HTERT RPE-1 (cell line): ENCODE results near the gene ZNF214.
"Not testable (repeated sequence)": the region's sequence is repeated elsewhere in the genome, so short reads cannot be mapped to it uniquely, and the experiment has no call there.

Experiments
- in situ Hi-C: fragments of 300-500 bp; cut with MboI; formaldehyde crosslinking; loops from 4 replicates; pipeline ENCODE4 v1.14.3; 2020; ENCODE audit warnings: low sequenced_read_pairs

The ZNF214 gene

DNA sequence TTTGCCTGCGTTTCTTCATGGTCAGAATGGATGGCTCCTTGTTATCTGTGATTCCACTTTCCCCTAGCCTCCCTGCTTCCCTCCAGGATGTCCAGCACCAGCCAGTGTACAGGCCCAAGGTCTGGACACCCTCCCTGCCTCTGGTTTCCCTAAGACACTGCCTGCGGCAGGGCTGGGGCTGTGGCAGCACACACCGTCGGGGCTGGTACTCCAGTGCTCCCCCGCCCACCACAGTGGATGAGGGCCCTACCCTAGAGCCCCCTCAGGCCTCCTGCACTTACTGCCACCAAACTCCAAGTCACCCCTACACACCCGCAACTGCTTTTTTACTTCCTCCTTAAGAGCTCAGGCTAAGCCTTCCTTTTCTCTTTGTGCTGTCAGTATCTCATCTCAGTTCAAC is 28.9 kb downstream of the ZNF214 start:
- in situ Hi-C loops, result no loop called here

DNA sequence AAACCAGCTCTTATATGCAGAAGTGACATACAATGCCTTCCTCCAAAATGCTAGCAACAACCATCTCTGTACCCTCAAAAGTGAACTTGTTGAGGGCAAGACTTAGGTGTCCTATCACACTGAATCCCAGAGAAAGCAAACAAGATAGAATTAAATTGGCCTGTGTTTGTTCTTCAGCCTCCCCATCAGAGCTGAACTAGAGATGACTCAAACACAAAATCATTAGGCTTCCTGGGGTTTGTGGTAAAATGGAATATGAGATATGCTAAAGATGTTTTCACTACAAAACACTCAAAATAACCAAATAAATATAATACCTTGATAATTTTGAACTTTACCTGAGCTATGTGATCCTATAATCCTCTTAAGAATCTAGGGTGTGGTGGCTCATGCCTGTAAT is 31.6 kb downstream of the ZNF214 start:
- in situ Hi-C loops, result no loop called here

DNA sequence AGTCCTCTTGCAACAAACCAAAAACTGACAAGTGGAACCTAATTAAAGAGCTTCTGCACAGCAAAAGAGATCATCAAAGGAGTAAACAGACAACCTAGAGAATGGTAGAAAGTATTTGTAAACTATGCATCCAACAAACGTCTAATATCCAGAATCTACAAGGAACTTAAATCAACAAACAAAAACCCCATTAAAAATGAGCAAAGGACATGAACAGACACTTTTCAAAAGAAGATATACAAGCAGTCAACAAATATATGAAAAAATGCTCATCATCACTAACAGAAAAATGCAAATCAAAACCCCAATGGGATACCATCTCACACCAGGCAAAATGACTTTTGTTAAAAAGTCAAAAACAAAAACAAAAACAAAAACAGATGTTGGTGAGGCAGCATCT is 33.7 kb downstream of the ZNF214 start:
- in situ Hi-C loops, result no loop called here

DNA sequence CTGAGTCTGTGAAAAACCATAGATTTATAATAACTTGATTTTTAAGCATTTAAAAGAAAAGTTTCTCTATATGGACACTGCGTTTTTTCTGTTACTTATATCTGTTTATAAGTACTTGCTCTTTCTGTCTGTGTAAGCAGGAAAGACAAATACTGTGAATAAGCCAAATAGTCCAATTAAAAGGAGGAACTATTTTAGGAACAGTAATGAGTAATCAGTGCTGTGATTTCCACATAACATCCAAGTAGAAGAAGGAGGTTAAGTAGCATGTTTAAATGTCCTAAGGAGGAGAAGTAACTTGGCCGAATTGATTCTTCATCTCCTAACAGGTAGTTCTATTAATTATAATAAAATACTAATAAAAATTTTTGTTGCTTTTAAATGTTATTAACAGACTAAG is 40.8 kb downstream of the ZNF214 start:
- in situ Hi-C loops, result no loop called here

DNA sequence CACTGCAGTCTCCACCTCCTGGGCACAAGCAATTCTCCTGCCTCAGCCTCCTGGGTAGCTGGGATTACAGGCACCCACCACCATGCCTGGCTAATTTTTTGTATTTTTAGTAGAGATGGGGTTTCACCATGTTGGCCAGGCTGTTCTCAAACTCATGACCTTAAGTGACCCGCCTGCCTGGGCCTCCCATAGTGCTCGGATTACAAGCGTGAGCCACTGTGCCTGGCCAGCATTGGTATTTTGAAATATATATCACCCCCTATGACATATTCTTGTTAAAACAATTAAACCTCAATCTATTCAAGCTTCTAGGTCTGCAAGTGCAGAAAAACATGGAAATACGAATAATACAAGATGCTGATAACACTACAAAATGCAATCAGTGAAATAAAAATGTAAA is 50.3 kb downstream of the ZNF214 start:
- in situ Hi-C loops, result not testable (repeated sequence)

DNA sequence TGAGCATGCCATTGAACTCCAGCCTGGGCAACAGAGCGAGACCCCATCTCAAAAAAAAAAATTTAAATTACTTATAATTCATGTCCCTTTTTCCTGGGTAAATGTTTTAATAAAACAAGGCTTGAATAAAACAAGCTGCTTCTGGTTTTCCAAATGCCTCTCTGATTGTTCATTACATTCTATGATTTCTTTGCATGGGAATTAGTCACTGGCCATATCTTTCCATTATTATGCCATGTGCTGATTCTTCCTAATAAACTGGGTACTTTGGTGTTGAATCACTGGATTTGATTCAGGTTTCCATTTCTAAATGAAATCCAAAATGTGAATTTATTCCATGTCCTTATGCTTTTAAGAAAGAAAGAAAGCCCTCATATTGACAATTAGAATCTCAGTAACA is 51.3 kb downstream of the ZNF214 start:
- in situ Hi-C loops, result no loop called here

DNA sequence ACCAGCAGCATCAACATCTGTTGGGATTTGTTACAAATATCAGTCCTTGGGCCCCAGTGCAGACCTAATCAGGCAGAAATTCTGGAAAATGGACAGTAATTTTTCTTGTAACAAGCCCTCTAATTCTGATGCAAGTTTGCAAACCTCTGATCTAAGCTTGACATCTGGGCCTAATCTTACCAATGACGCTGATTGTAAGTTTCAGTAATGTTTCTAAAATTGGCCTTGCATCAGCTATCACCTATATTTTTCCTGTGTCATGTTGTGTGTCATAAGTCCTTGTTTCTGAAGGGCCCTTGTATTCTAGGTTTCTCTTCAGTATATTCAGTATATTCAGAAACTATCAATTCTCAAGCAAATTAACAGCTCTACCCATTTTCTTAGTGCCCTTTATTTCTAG is 57.5 kb downstream of the ZNF214 start:
- in situ Hi-C loops, result no loop called here

DNA sequence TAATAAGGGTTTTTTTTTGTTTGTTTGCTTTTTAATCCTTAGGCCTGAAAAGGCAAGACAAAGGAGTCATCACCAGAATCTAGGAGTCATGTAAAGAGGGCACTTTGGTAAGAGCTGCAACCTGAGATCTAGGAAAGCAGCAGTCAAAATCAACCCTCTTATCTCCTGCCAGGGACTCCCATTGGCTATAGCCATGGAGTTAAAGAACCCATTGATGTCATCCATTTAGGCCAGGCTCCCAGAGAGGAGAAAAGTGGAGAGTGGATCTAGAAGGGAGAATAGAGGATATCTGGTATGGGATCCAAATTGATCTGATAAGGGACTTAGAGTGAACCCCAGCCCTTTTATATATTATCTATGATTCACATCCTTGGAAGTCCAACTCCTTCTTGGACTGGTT is 58.0 kb downstream of the ZNF214 start:
- in situ Hi-C loops, result no loop called here

DNA sequence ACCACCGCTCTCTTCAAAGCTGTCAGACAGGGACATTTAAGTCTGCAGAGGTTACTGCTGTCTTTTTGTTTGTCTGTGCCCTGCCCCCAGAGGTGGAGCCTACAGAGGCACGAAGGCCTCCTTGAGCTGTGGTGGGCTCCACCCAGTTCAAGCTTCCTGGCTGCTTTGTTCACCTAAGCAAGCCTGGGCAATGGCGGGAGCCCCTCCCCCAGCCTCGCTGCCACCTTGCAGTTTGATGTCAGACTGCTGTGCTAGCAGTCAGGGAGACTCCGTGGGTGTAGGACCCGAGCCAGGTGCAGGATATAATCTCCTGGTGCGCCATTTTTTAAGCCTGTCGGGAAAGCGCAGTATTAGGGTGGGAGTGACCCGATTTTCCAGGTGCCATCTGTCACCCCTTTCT is 65.9 kb downstream of the ZNF214 start:
- in situ Hi-C loops, result not testable (repeated sequence)
